CD4-positive, alpha-beta T cell (primary cell): ENCODE results near the gene ANAPC7. TPM values are rescaled to one million over a fixed set of nuclear protein-coding genes. Genes with fewer than 3 reads are reported as not detected.
"Not testable (repeated sequence)": the region's sequence is repeated elsewhere in the genome, so short reads cannot be mapped to it uniquely, and the experiment has no call there.

Experiments
- ATAC-seq: fragments of 200-7000 bp; cut with Tn5 transposase; one replicate; pipeline ENCODE4 v1.10.0; 2022; ENCODE audit warnings: mild to moderate bottlenecking; ENCODE audit not compliant: poor library complexity
- CTCF ChIA-PET: fragments of 350-600 bp; sonication (Branson Sonifier 250); formaldehyde crosslinking; loops from one replicate; lab custom pipeline; 2021; ENCODE audit warnings: antibody characterized with exemption, inconsistent platforms; lab: Charles Lee
- POLR2A ChIA-PET: fragments of 350-600 bp; sonication (Branson Sonifier 250); formaldehyde crosslinking; loops from one replicate; lab custom pipeline; 2021; ENCODE audit warnings: antibody characterized with exemption, inconsistent platforms; lab: Charles Lee
- DNase-seq, 14 experiments: peaks; one replicate each; pipeline ENCODE4 v3.0.0-alpha.2; 2013 to 2020; ENCODE audit warnings: mixed read lengths in 2 of 14
- H3K27ac ChIP-seq, 2 donors: one replicate each; pipeline versions ENCODE4 v1.5.1 to v1.7.0; 2013; ENCODE audit warnings: low read length in 2 of 2, low read depth in 1 of 2, mild to moderate bottlenecking in 1 of 2
- H3K27me3 ChIP-seq, 2 experiments: 1 replicate in 1 of 2; 2 replicates in 1 of 2; pipeline versions ENCODE4 v1.6.1 to v1.7.0; 2013; ENCODE audit warnings: low read length in 2 of 2, control low read depth in 1 of 2, mild to moderate bottlenecking in 1 of 2, moderate library complexity in 1 of 2; ENCODE audit not compliant: insufficient read depth in 2 of 2, control insufficient read depth in 1 of 2
- H3K36me3 ChIP-seq: one replicate; pipeline ENCODE4 v1.6.1; 2013; ENCODE audit warnings: low read length, control low read depth; ENCODE audit not compliant: insufficient read depth
- H3K4me1 ChIP-seq: one replicate; pipeline ENCODE4 v1.6.1; 2013; ENCODE audit warnings: low read length, control low read depth; ENCODE audit not compliant: insufficient read depth
- H3K4me3 ChIP-seq: one replicate; pipeline ENCODE4 v1.5.1; 2013; ENCODE audit warnings: mild to moderate bottlenecking, low read length, moderate library complexity
- H3K9me3 ChIP-seq, 2 experiments: 1 replicate in 1 of 2; 2 replicates in 1 of 2; pipeline versions ENCODE4 v1.6.1 to v1.7.0; 2013; ENCODE audit warnings: low read length in 2 of 2, mild to moderate bottlenecking in 2 of 2, control low read depth in 1 of 2, moderate library complexity in 1 of 2; ENCODE audit not compliant: control insufficient read depth in 1 of 2, insufficient read depth in 1 of 2
- H3K27ac Mint-ChIP-seq: one replicate; pipeline ENCODE4 v1.8.0; 2020; ENCODE audit warnings: mixed read lengths
- H3K27me3 Mint-ChIP-seq: one replicate; pipeline ENCODE4 v1.8.0; 2021; ENCODE audit warnings: mixed read lengths
- H3K36me3 Mint-ChIP-seq: one replicate; pipeline ENCODE4 v1.8.0; 2021; ENCODE audit warnings: low read depth, mixed read lengths
- H3K4me1 Mint-ChIP-seq: one replicate; pipeline ENCODE4 v1.8.0; 2021; ENCODE audit warnings: low read depth, mixed read lengths
- H3K4me3 Mint-ChIP-seq: one replicate; pipeline ENCODE4 v1.8.0; 2020; ENCODE audit warnings: mild to moderate bottlenecking, mixed read lengths
- H3K9me3 Mint-ChIP-seq: one replicate; pipeline ENCODE4 v1.8.0; 2020; ENCODE audit warnings: mixed read lengths
- intact Hi-C, 2 experiments: fragments of 100-400 bp; cut with DNase I in 1 of 2; cut with micrococcal nuclease in 1 of 2; formaldehyde crosslinking; loops; one replicate each; pipeline versions ENCODE4 v1.15.1 to v1.9.0; 2023 to 2025; cut with DNase I, micrococcal nuclease
- total RNA-seq, 174 experiments: library from RNA in 2 of 174; stranded (reverse) in 2 of 174; gene quantifications; one replicate each; pipeline ENCODE4 v1.2.3 and lab custom pipeline; 2021 to 2026
- TF ChIP-seq, protein P1 (sequence below): fragments of 200-600 bp; IDR thresholded peaks from one replicate; pipeline ENCODE4 v1.8.0; 2022; ENCODE audit warnings: antibody characterized with exemption, mild to moderate bottlenecking

Gene ANAPC7
- total RNA-seq, 2 experiments from 2014 or later: 16.4 to 18.2 TPM

DNA sequence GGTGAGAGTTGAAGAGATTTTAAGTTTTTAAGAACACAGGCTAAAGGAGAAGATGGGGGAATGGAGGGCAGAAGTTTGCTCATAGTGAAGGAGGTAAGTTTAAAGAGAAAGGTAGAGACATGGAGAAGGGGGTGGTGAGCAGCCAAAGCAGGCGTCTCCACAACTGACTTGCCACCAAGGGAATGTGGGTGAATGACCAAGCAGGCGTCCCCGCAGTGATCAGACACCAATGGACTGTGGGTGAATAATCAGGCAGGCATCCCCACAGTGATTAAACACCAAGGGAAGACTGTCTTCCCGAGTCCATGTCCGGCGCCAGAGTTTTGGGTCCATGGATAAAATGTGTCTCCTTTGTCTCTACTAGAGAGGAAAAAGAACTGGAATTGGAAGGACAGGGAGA lies 6.6 kb upstream of the ANAPC7 start:
- H3K4me1 Mint-ChIP-seq, H3K4me3 ChIP-seq, H3K27me3 ChIP-seq, POLR2A ChIA-PET, CTCF ChIA-PET, H3K9me3 ChIP-seq, H3K4me1 ChIP-seq, intact Hi-C loops, H3K27me3 Mint-ChIP-seq, H3K4me3 Mint-ChIP-seq, DNase-seq, H3K9me3 Mint-ChIP-seq, H3K36me3 ChIP-seq, H3K27ac ChIP-seq, H3K36me3 Mint-ChIP-seq, H3K27ac Mint-ChIP-seq, ATAC-seq: not testable (repeated sequence)

DNA sequence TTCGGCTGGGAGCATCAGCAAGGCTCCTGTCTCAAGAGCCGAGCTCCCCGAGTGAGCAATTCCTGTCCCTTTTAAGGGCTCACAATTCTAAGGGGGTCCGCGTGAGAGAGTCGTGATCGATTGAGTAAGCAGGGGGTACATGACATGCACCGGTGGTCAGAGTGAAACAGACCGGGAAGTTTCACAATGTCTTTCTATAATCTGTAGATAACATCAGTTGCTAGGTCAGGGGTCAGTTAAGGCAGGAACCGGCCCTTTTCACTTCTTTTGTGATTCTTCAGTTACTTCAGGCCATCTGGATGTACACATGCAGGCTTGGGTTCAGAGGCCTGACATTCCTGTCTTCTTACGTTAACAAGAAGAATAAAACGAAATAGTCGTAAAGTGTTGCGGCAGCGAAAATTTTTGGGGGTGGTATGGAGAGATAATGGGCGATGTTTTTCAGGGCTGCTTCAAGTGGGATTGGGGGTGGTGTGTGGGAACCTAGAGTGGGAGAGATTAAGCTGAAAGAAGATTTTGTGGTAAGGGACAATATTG lies 1.7 kb upstream of the ANAPC7 start:
- H3K27me3 Mint-ChIP-seq, H3K27ac Mint-ChIP-seq, H3K4me3 Mint-ChIP-seq, DNase-seq, H3K4me3 ChIP-seq, H3K9me3 ChIP-seq, ATAC-seq, H3K9me3 Mint-ChIP-seq, H3K27ac ChIP-seq, H3K27me3 ChIP-seq: not testable (repeated sequence)
- intact Hi-C loops: loop anchor here (5.0 to 10.0 kb wide), 5 partner anchors 42 to 690 kb away; partner anchors contain the start of genes ANKRD13A (in 1 of the 2), FAM222A (in 1 of the 2), GIT2 (in 1 of the 2) and IFT81 (in 1 of the 2)
- Histone ChIP-seq H3K4me1 (peaks cover 26% of the 10 kb centered on the region), H3K36me3 (peaks cover 13% of the 10 kb centered on the region)
- peaks cover 31% of the 10 kb centered on the region for H3K4me1 Mint-ChIP-seq
- H3K36me3 Mint-ChIP-seq: peaks cover 24% of the 10 kb centered on the region
- CTCF ChIA-PET: interaction anchor here (0.6 to 3.7 kb wide), 3 partner anchors 26 to 1540 kb away, joined by 3 to 10 read pairs (median 4); partner anchors contain the start of gene ARPC3
- POLR2A ChIA-PET: interaction anchor here (1.0 to 2.2 kb wide), 2 partner anchors 63 to 125 kb away, joined by 3 to 12 read pairs; partner anchors contain the start of genes FAM216A and GPN3

DNA sequence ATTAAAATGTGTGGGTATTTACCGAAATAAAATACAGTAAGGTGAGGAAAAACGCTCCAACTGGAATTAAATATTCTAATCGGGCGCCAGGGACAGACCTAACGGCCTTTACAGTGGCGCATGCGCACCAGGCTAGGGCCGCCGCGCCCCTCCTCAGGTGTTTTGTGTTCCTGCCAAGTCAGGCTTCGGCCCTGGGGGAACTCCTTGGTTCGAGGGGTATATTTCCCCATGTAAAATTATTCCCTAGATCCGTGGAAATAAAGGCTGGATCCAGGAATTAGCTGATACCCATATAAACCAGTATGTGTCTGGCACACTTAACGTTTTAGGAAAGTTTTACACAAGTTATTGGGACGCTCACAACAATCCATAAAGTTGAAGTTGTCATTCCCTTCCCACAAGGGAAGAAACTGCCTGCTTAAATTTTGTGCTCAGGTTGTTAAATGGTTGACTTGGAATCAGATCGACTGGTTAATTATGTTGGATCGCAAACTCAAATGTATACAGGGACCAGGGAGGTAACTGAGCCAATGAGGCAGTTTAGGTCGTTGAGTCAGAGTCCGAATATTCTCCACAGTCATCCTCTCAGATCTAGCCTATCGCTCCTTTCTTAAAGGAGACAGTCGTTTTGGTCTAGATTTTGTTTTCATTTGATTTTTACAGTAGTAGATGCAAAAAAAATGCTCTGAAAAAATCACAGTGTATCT lies 621 bp upstream of the ANAPC7 start:
- peaks cover 40% of the 10 kb centered on the region for H3K4me1 Mint-ChIP-seq
- peaks cover 26% of the 10 kb centered on the region for H3K4me1 ChIP-seq
- no peaks in the 10 kb centered on the region for H3K9me3 Mint-ChIP-seq
- peaks cover 28% of the 10 kb centered on the region for H3K36me3 Mint-ChIP-seq
- peak overlapping the region; percentile 98 for H3K27ac Mint-ChIP-seq
- peak; percentile 59 for ATAC-seq
- no peaks in the 10 kb centered on the region for H3K9me3 ChIP-seq
- TF ChIP-seq, protein P1, sequence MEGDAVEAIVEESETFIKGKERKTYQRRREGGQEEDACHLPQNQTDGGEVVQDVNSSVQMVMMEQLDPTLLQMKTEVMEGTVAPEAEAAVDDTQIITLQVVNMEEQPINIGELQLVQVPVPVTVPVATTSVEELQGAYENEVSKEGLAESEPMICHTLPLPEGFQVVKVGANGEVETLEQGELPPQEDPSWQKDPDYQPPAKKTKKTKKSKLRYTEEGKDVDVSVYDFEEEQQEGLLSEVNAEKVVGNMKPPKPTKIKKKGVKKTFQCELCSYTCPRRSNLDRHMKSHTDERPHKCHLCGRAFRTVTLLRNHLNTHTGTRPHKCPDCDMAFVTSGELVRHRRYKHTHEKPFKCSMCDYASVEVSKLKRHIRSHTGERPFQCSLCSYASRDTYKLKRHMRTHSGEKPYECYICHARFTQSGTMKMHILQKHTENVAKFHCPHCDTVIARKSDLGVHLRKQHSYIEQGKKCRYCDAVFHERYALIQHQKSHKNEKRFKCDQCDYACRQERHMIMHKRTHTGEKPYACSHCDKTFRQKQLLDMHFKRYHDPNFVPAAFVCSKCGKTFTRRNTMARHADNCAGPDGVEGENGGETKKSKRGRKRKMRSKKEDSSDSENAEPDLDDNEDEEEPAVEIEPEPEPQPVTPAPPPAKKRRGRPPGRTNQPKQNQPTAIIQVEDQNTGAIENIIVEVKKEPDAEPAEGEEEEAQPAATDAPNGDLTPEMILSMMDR: no peak
- peak overlapping the region; percentile 99 for H3K4me3 Mint-ChIP-seq
- DNase-seq: peak; percentile 59 to 92 (median 76)
- ChIA-PET POLR2A (interaction anchor here (0.6 to 2.2 kb wide), 6 partner anchors 26 to 1327 kb away, joined by 3 to 12 read pairs (median 6); partner anchors contain the start of genes FAM216A and GPN3), CTCF (interaction anchor here (1.5 to 3.7 kb wide), 3 partner anchors 27 to 64 kb away, joined by 4 to 13 read pairs (median 10); partner anchors contain the start of genes ARPC3, FAM216A and GPN3)
- H3K27ac ChIP-seq: peak overlapping the region; percentile 86 to 91
- peak overlapping the region; percentile 79 for H3K4me3 ChIP-seq
- no peaks in the 10 kb centered on the region for H3K27me3 Mint-ChIP-seq
- H3K36me3 ChIP-seq: peaks cover 15% of the 10 kb centered on the region
- intact Hi-C loops: loop anchor here (1.0 to 10.0 kb wide), 6 partner anchors 27 to 689 kb away; partner anchors contain the start of genes ANKRD13A (in 1 of the 2), ATP2A2 (in 1 of the 2), FAM222A (in 1 of the 2) and GIT2 (in 1 of the 2)
- H3K27me3 ChIP-seq: no peaks in the 10 kb centered on the region

DNA sequence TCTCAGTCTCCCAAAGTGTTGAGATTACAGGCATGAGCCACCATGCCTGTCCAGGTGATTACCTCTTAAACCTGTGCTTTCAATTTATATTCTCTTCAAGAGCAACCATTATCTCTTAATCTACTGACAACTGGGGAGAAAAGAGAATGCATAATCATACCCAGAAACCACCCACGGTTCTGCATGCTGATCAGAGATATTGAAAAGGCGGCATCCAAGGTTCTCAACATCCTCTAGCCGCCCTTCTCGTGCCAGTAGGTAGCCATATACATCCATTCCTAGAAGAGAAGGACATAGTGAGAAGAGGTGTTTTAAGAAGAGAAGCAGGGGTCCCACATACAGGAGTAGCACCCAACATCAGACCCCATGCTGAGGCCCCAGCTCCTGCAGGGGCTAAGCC lies 20.8 kb downstream of the ANAPC7 start:
- no peak overlapping the region for H3K4me3 Mint-ChIP-seq
- CTCF ChIA-PET: no interaction called here
- Histone ChIP-seq H3K9me3 (no peaks in the 10 kb centered on the region), H3K36me3 (peaks cover 80% of the 10 kb centered on the region), H3K4me3 (no peak overlapping the region), H3K4me1 (peaks cover 2% of the 10 kb centered on the region), H3K27ac (no peak overlapping the region), H3K27me3 (no peaks in the 10 kb centered on the region)
- H3K27ac Mint-ChIP-seq: no peak overlapping the region
- TF ChIP-seq, protein P1: no peak
- DNase-seq (no peak), ATAC-seq (no peak)
- H3K27me3 Mint-ChIP-seq: no peaks in the 10 kb centered on the region
- H3K9me3 Mint-ChIP-seq: no peaks in the 10 kb centered on the region
- no peaks in the 10 kb centered on the region for H3K4me1 Mint-ChIP-seq
- intact Hi-C loops: no loop called here
- peaks cover 81% of the 10 kb centered on the region for H3K36me3 Mint-ChIP-seq
- POLR2A ChIA-PET: no interaction called here
